ENCODE measurements around the gene KCNK2. TPM values are rescaled to one million over a fixed set of nuclear protein-coding genes. Genes with fewer than 3 reads are reported as not detected.

Gene KCNK2
- polyA plus RNA-seq, 3 donors: 1.7 to 2.6 (median 2.6) TPM

GRCh38 chr1:215087603-215088002, 5.1 kb downstream of the KCNK2 start:
- DNase-seq: no peak

- no peak for DNase-seq
Measured at GRCh38 chr1:215094381-215094780, 11.8 kb downstream of the KCNK2 start.

GRCh38 chr1:215095524-215095923, 13.0 kb downstream of the KCNK2 start:
- DNase-seq: no peak

- DNase-seq: no peak
Measured at GRCh38 chr1:215101511-215101910, 19.0 kb downstream of the KCNK2 start.

GRCh38 chr1:215104283-215104682, 21.7 kb downstream of the KCNK2 start:
- DNase-seq: no peak

- no peak for DNase-seq
Measured at GRCh38 chr1:215106067-215106466, 23.5 kb downstream of the KCNK2 start.

- no peak for DNase-seq
Measured at GRCh38 chr1:215109171-215109570, 26.6 kb downstream of the KCNK2 start.

- no peak for DNase-seq
Measured at GRCh38 chr1:215111916-215112315, 29.4 kb downstream of the KCNK2 start.

- no peak for DNase-seq
Measured at GRCh38 chr1:215113776-215114153, 31.2 kb downstream of the KCNK2 start.

- DNase-seq: peak; percentile 2
Measured at GRCh38 chr1:215114154-215114933, 31.8 kb downstream of the KCNK2 start.

GRCh38 chr1:215115760-215116159, 33.2 kb downstream of the KCNK2 start:
- DNase-seq: no peak

- no peak for DNase-seq
Measured at GRCh38 chr1:215118081-215118480, 35.5 kb downstream of the KCNK2 start.

- DNase-seq: no peak
Measured at GRCh38 chr1:215119056-215119455, 36.5 kb downstream of the KCNK2 start.

- DNase-seq: no peak
Measured at GRCh38 chr1:215119719-215120365, 37.3 kb downstream of the KCNK2 start.

- no peak for DNase-seq
Measured at GRCh38 chr1:215128504-215128903, 46.0 kb downstream of the KCNK2 start.

- DNase-seq: no peak
Measured at GRCh38 chr1:215131291-215131690, 48.8 kb downstream of the KCNK2 start.

GRCh38 chr1:215132156-215132555, 49.6 kb downstream of the KCNK2 start:
- no peak for DNase-seq

GRCh38 chr1:215133532-215133931, 51.0 kb downstream of the KCNK2 start:
- no peak for DNase-seq

- no peak for DNase-seq
Measured at GRCh38 chr1:215137985-215138384, 55.4 kb downstream of the KCNK2 start.

- DNase-seq: no peak
Measured at GRCh38 chr1:215140135-215140534, 57.6 kb downstream of the KCNK2 start.

GRCh38 chr1:215141460-215141859, 58.9 kb downstream of the KCNK2 start:
- no peak for DNase-seq

GRCh38 chr1:215143497-215143896, 61.0 kb downstream of the KCNK2 start:
- DNase-seq: no peak

- peak; percentile 27 for DNase-seq
Measured at GRCh38 chr1:215146240-215146975, 63.9 kb downstream of the KCNK2 start.
